Rectal smooth muscle tissue (tissue), 1 donor: ENCODE measurements around the gene KLK1.

Experiments
- H3K27ac ChIP-seq: one replicate; pipeline ENCODE4 v1.7.0; 2013; ENCODE audit warnings: low read depth, low read length, inconsistent platforms
- H3K27me3 ChIP-seq: one replicate; pipeline ENCODE4 v1.7.0; 2013; ENCODE audit warnings: low read length; ENCODE audit not compliant: control insufficient read depth, insufficient read depth
- H3K36me3 ChIP-seq: one replicate; pipeline ENCODE4 v1.7.0; 2013; ENCODE audit warnings: low read length; ENCODE audit not compliant: control insufficient read depth, insufficient read depth
- H3K4me1 ChIP-seq: one replicate; pipeline ENCODE4 v1.7.0; 2013; ENCODE audit warnings: low read length; ENCODE audit not compliant: control insufficient read depth, insufficient read depth
- H3K4me3 ChIP-seq: one replicate; pipeline ENCODE4 v1.7.0; 2013; ENCODE audit warnings: low read length
- H3K9ac ChIP-seq: one replicate; pipeline ENCODE4 v1.7.0; 2013; ENCODE audit warnings: low read length

KLK1 gene

GRCh38 chr19:50833117-50833801 lies 9.7 kb upstream of the KLK1 start, which contains the start of gene KLK15:
KLK15 (minus strand) TSS chr19:50833574; CDS start chr19:50831492, 2,082 bp downstream.
- Histone ChIP-seq H3K4me3 (no peak within 1 kb of the TSS), H3K4me1 (peaks cover 2% of the 10 kb centered on the region), H3K9ac (no peak within 1 kb of the TSS), H3K27ac (no peak within 1 kb of the TSS), H3K27me3 (peaks cover 7% of the 10 kb centered on the region), H3K36me3 (no peaks in the 10 kb centered on the region)

- H3K27me3 ChIP-seq: peaks cover 7% of the 10 kb centered on the region
- no peaks in the 10 kb centered on the region for H3K36me3 ChIP-seq
- H3K4me3 ChIP-seq: no peak overlapping the region
- H3K9ac ChIP-seq: no peak overlapping the region
- H3K4me1 ChIP-seq: peaks cover 2% of the 10 kb centered on the region
- H3K27ac ChIP-seq: no peak overlapping the region
Observed at GRCh38 chr19:50832666-50833065, 9.1 kb upstream of the KLK1 start.

- H3K27me3 ChIP-seq: no peaks in the 10 kb centered on the region
- H3K27ac ChIP-seq: no peak overlapping the region
- no peak overlapping the region for H3K4me3 ChIP-seq
- H3K36me3 ChIP-seq: no peaks in the 10 kb centered on the region
- H3K4me1 ChIP-seq: peaks cover 2% of the 10 kb centered on the region
- H3K9ac ChIP-seq: no peak overlapping the region
Observed at GRCh38 chr19:50831026-50831396, 7.4 kb upstream of the KLK1 start.

- peaks cover 2% of the 10 kb centered on the region for H3K4me1 ChIP-seq
- H3K27ac ChIP-seq: no peak overlapping the region
- no peak overlapping the region for H3K9ac ChIP-seq
- H3K27me3 ChIP-seq: no peaks in the 10 kb centered on the region
- H3K4me3 ChIP-seq: no peak overlapping the region
- H3K36me3 ChIP-seq: no peaks in the 10 kb centered on the region
Observed at GRCh38 chr19:50830266-50831025, 6.9 kb upstream of the KLK1 start.

GRCh38 chr19:50829801-50830200 lies 6.2 kb upstream of the KLK1 start:
- Histone ChIP-seq H3K4me1 (no peaks in the 10 kb centered on the region), H3K36me3 (no peaks in the 10 kb centered on the region), H3K4me3 (no peak overlapping the region), H3K27me3 (no peaks in the 10 kb centered on the region), H3K27ac (no peak overlapping the region), H3K9ac (no peak overlapping the region)

- Histone ChIP-seq H3K9ac (no peak overlapping the region), H3K4me3 (no peak overlapping the region), H3K27me3 (no peaks in the 10 kb centered on the region), H3K27ac (no peak overlapping the region), H3K36me3 (no peaks in the 10 kb centered on the region), H3K4me1 (no peaks in the 10 kb centered on the region)
Observed at GRCh38 chr19:50827476-50827875, 3.9 kb upstream of the KLK1 start.

- Histone ChIP-seq H3K36me3 (no peaks in the 10 kb centered on the region), H3K27me3 (peaks cover under 1% of the 10 kb centered on the region), H3K9ac (no peak overlapping the region), H3K4me1 (no peaks in the 10 kb centered on the region), H3K27ac (no peak overlapping the region), H3K4me3 (no peak overlapping the region)
Observed at GRCh38 chr19:50826492-50827240, 3.1 kb upstream of the KLK1 start.

GRCh38 chr19:50822661-50823208 lies 852 bp downstream of the KLK1 start:
- Histone ChIP-seq H3K4me1 (no peaks in the 10 kb centered on the region), H3K9ac (no peak overlapping the region), H3K36me3 (no peaks in the 10 kb centered on the region), H3K4me3 (no peak overlapping the region), H3K27me3 (peaks cover 20% of the 10 kb centered on the region), H3K27ac (no peak overlapping the region)

- no peak overlapping the region for H3K9ac ChIP-seq
- H3K36me3 ChIP-seq: no peaks in the 10 kb centered on the region
- H3K4me3 ChIP-seq: no peak overlapping the region
- H3K27me3 ChIP-seq: peaks cover 22% of the 10 kb centered on the region
- no peak overlapping the region for H3K27ac ChIP-seq
- H3K4me1 ChIP-seq: no peaks in the 10 kb centered on the region
Observed at GRCh38 chr19:50821622-50822021, 2.0 kb downstream of the KLK1 start.

- H3K36me3 ChIP-seq: no peaks in the 10 kb centered on the region
- H3K4me1 ChIP-seq: no peaks in the 10 kb centered on the region
- H3K27me3 ChIP-seq: peaks cover 22% of the 10 kb centered on the region
- no peak overlapping the region for H3K9ac ChIP-seq
- H3K27ac ChIP-seq: no peak overlapping the region
- H3K4me3 ChIP-seq: no peak overlapping the region
Observed at GRCh38 chr19:50821248-50821612, 2.4 kb downstream of the KLK1 start.

- no peak overlapping the region for H3K9ac ChIP-seq
- no peak overlapping the region for H3K27ac ChIP-seq
- H3K27me3 ChIP-seq: peaks cover 22% of the 10 kb centered on the region
- H3K4me3 ChIP-seq: peak overlapping the region; percentile 32
- H3K4me1 ChIP-seq: no peaks in the 10 kb centered on the region
- no peaks in the 10 kb centered on the region for H3K36me3 ChIP-seq
Observed at GRCh38 chr19:50820549-50821247, 2.9 kb downstream of the KLK1 start.

GRCh38 chr19:50820086-50820485 lies 3.5 kb downstream of the KLK1 start:
- peaks cover 22% of the 10 kb centered on the region for H3K27me3 ChIP-seq
- no peaks in the 10 kb centered on the region for H3K4me1 ChIP-seq
- H3K27ac ChIP-seq: no peak overlapping the region

More at GRCh38 chr19:50820086-50820485, 3.5 kb downstream of the KLK1 start:
- no peaks in the 10 kb centered on the region for H3K36me3 ChIP-seq
- peak overlapping the region; percentile 30 for H3K4me3 ChIP-seq
- H3K9ac ChIP-seq: no peak overlapping the region
